ENCODE results near the gene NEDD9.
A peak's percentile ranks its signal among the peaks of the same experiment; 100 is the strongest.

NEDD9 gene

GRCh38 chr6:11272491-11273192 is 40.2 kb upstream of the NEDD9 start (continued):
- TF ChIP-seq ZIC2 (tag by site-specific recombination; IDR thresholded peaks at IDR 0.05) (peak; percentile 41), ZNF518A (tag by site-specific recombination; conservative IDR thresholded peaks at IDR 0.05; ENCODE audit: low read depth) (no peak), ZNF112 (tag by site-specific recombination; IDR thresholded peaks at IDR 0.05) (no peak), ZNF404 (tag by site-specific recombination; IDR thresholded peaks at IDR 0.05) (no peak), TCF7L2 (IDR thresholded peaks at IDR 0.05; ENCODE audit: borderline replicate concordance, low read depth, low read length) (no peak), ZNF48 (tag by site-specific recombination; IDR thresholded peaks at IDR 0.05) (no peak), FEZF1 (tag by site-specific recombination; IDR thresholded peaks at IDR 0.05) (peak; percentile 56; the same call in 1 of the 2 replicates)

- CTCF ChIA-PET, result interaction anchor here (0.5 to 2.3 kb wide), 5 partner anchors 8 to 273 kb away, joined by 3 to 10 read pairs (median 4); no protein-coding TSS in a partner anchor
These were observed 39.0 kb upstream of the NEDD9 start for GRCh38 chr6:11271228-11272020.

GRCh38 chr6:11270030-11271027 is 37.9 kb upstream of the NEDD9 start:
- Histone ChIP-seq H3K4me3 (ENCODE audit: low read depth, low read length) (no peak overlapping the region), H3K27ac (ENCODE audit: extremely low read depth, low read depth, low read length) (peak overlapping the region; percentile 70), H3K4me1 (ENCODE audit: control insufficient read depth, insufficient read depth, low read length) (peaks cover 28% of the 10 kb centered on the region), H3K36me3 (ENCODE audit: control insufficient read depth in 2 of 2, insufficient read depth in 1 of 2, low read length in 2 of 2) (no peaks in the 10 kb centered on the region), H3K9me3 (ENCODE audit: control insufficient read depth, insufficient read depth, low read depth, low read length) (no peaks in the 10 kb centered on the region)
- POLR2A ChIA-PET, result interaction anchor here (0.5 to 2.2 kb wide), 12 partner anchors 9 to 797 kb away, joined by 3 to 28 read pairs (median 4); partner anchors contain the start of gene NEDD9
- CTCF ChIA-PET, result interaction anchor here (0.5 to 2.3 kb wide), 9 partner anchors 20 to 254 kb away, joined by 3 to 10 read pairs (median 4); no protein-coding TSS in a partner anchor
- TF ChIP-seq ZNF138 (tag by site-specific recombination; IDR thresholded peaks at IDR 0.05; ENCODE audit: borderline replicate concordance) (no peak), ZNF488 (tag by site-specific recombination; IDR thresholded peaks at IDR 0.05) (peak; percentile 78; the same call in 1 of the 2 replicates), KLF17 (tag by site-specific recombination; IDR thresholded peaks at IDR 0.05) (peak; percentile 57; the same call in 1 of the 2 replicates), ZNF19 (tag by site-specific recombination; IDR thresholded peaks at IDR 0.05; ENCODE audit: low read depth) (0 out of 2 replicates have a peak, but pooled peaks have one; percentile 44), FEZF1 (tag by site-specific recombination; IDR thresholded peaks at IDR 0.05) (peak; percentile 98), ZNF148 (tag by site-specific recombination; IDR thresholded peaks at IDR 0.05; ENCODE audit: borderline replicate concordance) (no peak), ZNF302 (tag by site-specific recombination; IDR thresholded peaks at IDR 0.05; ENCODE audit: low read depth) (peak; percentile 63; the same call in 1 of the 2 replicates), ZNF585B (tag by site-specific recombination; IDR thresholded peaks at IDR 0.05) (no peak), GLI4 (tag by site-specific recombination; IDR thresholded peaks at IDR 0.05) (no peak), YY2 (tag by site-specific recombination; IDR thresholded peaks at IDR 0.05) (no peak), MZF1 (tag by site-specific recombination; IDR thresholded peaks at IDR 0.05; ENCODE audit: borderline replicate concordance) (0 out of 2 replicates have a peak, but pooled peaks have one; percentile 51)

More at GRCh38 chr6:11271228-11272020, 39.0 kb upstream of the NEDD9 start:
- H3K4me1 ChIP-seq (ENCODE audit: control insufficient read depth, insufficient read depth, low read length), result peaks cover 28% of the 10 kb centered on the region
- no peaks in the 10 kb centered on the region for H3K36me3 ChIP-seq (ENCODE audit: control insufficient read depth in 2 of 2, insufficient read depth in 1 of 2, low read length in 2 of 2)
- no peaks in the 10 kb centered on the region for H3K9me3 ChIP-seq (ENCODE audit: control insufficient read depth, insufficient read depth, low read depth, low read length)
- no peak for TF ChIP-seq ZNF114 (tag by site-specific recombination; IDR thresholded peaks at IDR 0.05)
- H3K4me3 ChIP-seq (ENCODE audit: low read depth, low read length), result no peak overlapping the region
- POLR2A ChIA-PET, result interaction anchor here (2.2 kb wide), 2 partner anchors 40 to 163 kb away, joined by 8 to 28 read pairs; partner anchors contain the start of gene NEDD9
- H3K27ac ChIP-seq (ENCODE audit: extremely low read depth, low read depth, low read length), result peak overlapping the region; percentile 70; the same call in 1 of the 2 replicates
